Esophagus squamous epithelium (tissue), 4 donors: Measurements from ENCODE around the gene CASKIN1.

Experiments used
- CTCF ChIP-seq, 6 experiments: fragments of 450-650 bp in 4 of 6; fragments of 200-600 bp in 2 of 6; sonication (generic) in 2 of 6; IDR thresholded peaks; one replicate each; pipeline ENCODE4 v1.5.1; 2016 to 2019; ENCODE audit warnings: antibody characterized with exemption in 6 of 6, mild to moderate bottlenecking in 4 of 6, moderate library complexity in 4 of 6
- POLR2A ChIP-seq, 4 donors: fragments of 450-650 bp; IDR thresholded peaks; one replicate each; pipeline ENCODE4 v1.6.1; 2017; ENCODE audit warnings: antibody characterized with exemption in 4 of 4, mild to moderate bottlenecking in 4 of 4, moderate library complexity in 3 of 4

GRCh38 chr16:2177101-2177500 is 19.3 kb downstream of the CASKIN1 start:
- TF ChIP-seq CTCF (IDR thresholded peaks at IDR 0.05) (no peak), POLR2A (IDR thresholded peaks at IDR 0.05) (no peak)
